Measurements from ENCODE around the gene GSTT4.

Gene GSTT4

GRCh38 chr22:24033731-24034130, 28.5 kb upstream of the GSTT4 start:
- TF ChIP-seq YY1 (IDR thresholded peaks at IDR 0.05; ENCODE audit: insufficient read depth, insufficient read length) (no peak), SUZ12 (IDR thresholded peaks at IDR 0.05; ENCODE audit: extremely low read depth, insufficient read depth, insufficient read length) (no peak), ZNF274 (IDR thresholded peaks at IDR 0.05; ENCODE audit: low read depth, low read length) (no peak)
- H3K4me1 ChIP-seq (ENCODE audit: insufficient read depth, insufficient read length) = no peaks in the 10 kb centered on the region
- no peaks in the 10 kb centered on the region for H3K27me3 ChIP-seq (ENCODE audit: insufficient read depth, insufficient read length)
- no peak overlapping the region for H3K9ac ChIP-seq (ENCODE audit: insufficient read length, low read depth)
- DNase-seq (ENCODE audit: low read depth, low spot score) = no peak
- H3K9me3 ChIP-seq (ENCODE audit: insufficient read depth, low read length) = no peaks in the 10 kb centered on the region
- no peak overlapping the region for H3K4me3 ChIP-seq (ENCODE audit: insufficient read length, low read depth)
- peaks cover 32% of the 10 kb centered on the region for H3K36me3 ChIP-seq (ENCODE audit: insufficient read depth, insufficient read length, low read length)

- DNase-seq (ENCODE audit: low read depth, low spot score) = no peak
- no peaks in the 10 kb centered on the region for H3K27me3 ChIP-seq (ENCODE audit: insufficient read depth, insufficient read length)
- TF ChIP-seq SUZ12 (IDR thresholded peaks at IDR 0.05; ENCODE audit: extremely low read depth, insufficient read depth, insufficient read length) (no peak), ZNF274 (IDR thresholded peaks at IDR 0.05; ENCODE audit: low read depth, low read length) (no peak), YY1 (IDR thresholded peaks at IDR 0.05; ENCODE audit: insufficient read depth, insufficient read length) (no peak)
These were observed 25.0 kb upstream of the GSTT4 start for GRCh38 chr22:24030186-24030702.

GRCh38 chr22:24029304-24029703, 24.1 kb upstream of the GSTT4 start:
- Histone ChIP-seq H3K36me3 (ENCODE audit: insufficient read depth, insufficient read length, low read length) (peaks cover 3% of the 10 kb centered on the region), H3K4me3 (ENCODE audit: insufficient read length, low read depth) (no peak overlapping the region), H3K9ac (ENCODE audit: insufficient read length, low read depth) (no peak overlapping the region), H3K9me3 (ENCODE audit: insufficient read depth, low read length) (no peaks in the 10 kb centered on the region), H3K4me1 (ENCODE audit: insufficient read depth, insufficient read length) (no peaks in the 10 kb centered on the region), H3K27me3 (ENCODE audit: insufficient read depth, insufficient read length) (no peaks in the 10 kb centered on the region)
- no peak for TF ChIP-seq SUZ12 (IDR thresholded peaks at IDR 0.05; ENCODE audit: extremely low read depth, insufficient read depth, insufficient read length)
- no peak for TF ChIP-seq ZNF274 (IDR thresholded peaks at IDR 0.05; ENCODE audit: low read depth, low read length)
- no peak for TF ChIP-seq YY1 (IDR thresholded peaks at IDR 0.05; ENCODE audit: insufficient read depth, insufficient read length)
- no peak for DNase-seq (ENCODE audit: low read depth, low spot score)

More at GRCh38 chr22:24030186-24030702, 25.0 kb upstream of the GSTT4 start:
- Histone ChIP-seq H3K36me3 (ENCODE audit: insufficient read depth, insufficient read length, low read length) (peaks cover 5% of the 10 kb centered on the region), H3K4me3 (ENCODE audit: insufficient read length, low read depth) (no peak overlapping the region), H3K4me1 (ENCODE audit: insufficient read depth, insufficient read length) (no peaks in the 10 kb centered on the region), H3K9ac (ENCODE audit: insufficient read length, low read depth) (no peak overlapping the region), H3K9me3 (ENCODE audit: insufficient read depth, low read length) (no peaks in the 10 kb centered on the region)

- Histone ChIP-seq H3K4me3 (ENCODE audit: insufficient read length, low read depth) (no peak overlapping the region), H3K9me3 (ENCODE audit: insufficient read depth, low read length) (no peaks in the 10 kb centered on the region), H3K27me3 (ENCODE audit: insufficient read depth, insufficient read length) (no peaks in the 10 kb centered on the region), H3K9ac (ENCODE audit: insufficient read length, low read depth) (no peak overlapping the region), H3K4me1 (ENCODE audit: insufficient read depth, insufficient read length) (no peaks in the 10 kb centered on the region), H3K36me3 (ENCODE audit: insufficient read depth, insufficient read length, low read length) (peaks cover 3% of the 10 kb centered on the region)
- DNase-seq (ENCODE audit: low read depth, low spot score) = no peak
- TF ChIP-seq ZNF274 (IDR thresholded peaks at IDR 0.05; ENCODE audit: low read depth, low read length) = no peak
These were observed 23.3 kb upstream of the GSTT4 start for GRCh38 chr22:24028533-24028932.

DNA sequence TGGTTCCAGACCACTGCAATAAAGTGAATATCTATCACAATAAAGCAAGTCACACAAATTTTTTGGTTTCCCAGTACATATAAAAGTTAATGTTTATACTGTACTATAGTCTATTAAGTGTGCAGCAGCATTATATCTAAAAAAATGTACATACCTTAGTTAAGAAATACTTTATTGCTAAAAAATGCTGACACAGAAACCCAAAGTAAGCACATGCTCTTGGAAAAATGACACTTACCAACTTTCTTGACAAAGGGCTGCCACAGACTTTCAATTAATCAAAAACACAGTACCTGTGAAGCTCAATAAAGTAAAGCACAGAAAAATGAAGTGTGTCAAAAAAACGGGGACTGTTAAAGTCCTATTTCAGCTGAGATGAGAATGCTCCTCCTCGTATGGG, 22.7 kb upstream of the GSTT4 start:
- Histone ChIP-seq H3K4me1 (ENCODE audit: insufficient read depth, insufficient read length) (no peaks in the 10 kb centered on the region), H3K9me3 (ENCODE audit: insufficient read depth, low read length) (no peaks in the 10 kb centered on the region)

GRCh38 chr22:24027389-24027975, 22.2 kb upstream of the GSTT4 start:
- Histone ChIP-seq H3K4me1 (ENCODE audit: insufficient read depth, insufficient read length) (no peaks in the 10 kb centered on the region), H3K36me3 (ENCODE audit: insufficient read depth, insufficient read length, low read length) (peaks cover 3% of the 10 kb centered on the region), H3K9ac (ENCODE audit: insufficient read length, low read depth) (no peak overlapping the region), H3K27me3 (ENCODE audit: insufficient read depth, insufficient read length) (no peaks in the 10 kb centered on the region), H3K4me3 (ENCODE audit: insufficient read length, low read depth) (no peak overlapping the region), H3K9me3 (ENCODE audit: insufficient read depth, low read length) (no peaks in the 10 kb centered on the region)
- TF ChIP-seq ZNF274 (IDR thresholded peaks at IDR 0.05; ENCODE audit: low read depth, low read length) (no peak), SUZ12 (IDR thresholded peaks at IDR 0.05; ENCODE audit: extremely low read depth, insufficient read depth, insufficient read length) (no peak), YY1 (IDR thresholded peaks at IDR 0.05; ENCODE audit: insufficient read depth, insufficient read length) (no peak)
- DNase-seq (ENCODE audit: low read depth, low spot score) = no peak

More for the DNA sequence above, 22.7 kb upstream of the GSTT4 start:
- Histone ChIP-seq H3K27me3 (ENCODE audit: insufficient read depth, insufficient read length) (no peaks in the 10 kb centered on the region), H3K4me3 (ENCODE audit: insufficient read length, low read depth) (no peak overlapping the region), H3K9ac (ENCODE audit: insufficient read length, low read depth) (no peak overlapping the region), H3K36me3 (ENCODE audit: insufficient read depth, insufficient read length, low read length) (peaks cover 3% of the 10 kb centered on the region)
- DNase-seq (ENCODE audit: low read depth, low spot score) = no peak
- TF ChIP-seq YY1 (IDR thresholded peaks at IDR 0.05; ENCODE audit: insufficient read depth, insufficient read length) (no peak), SUZ12 (IDR thresholded peaks at IDR 0.05; ENCODE audit: extremely low read depth, insufficient read depth, insufficient read length) (no peak), ZNF274 (IDR thresholded peaks at IDR 0.05; ENCODE audit: low read depth, low read length) (no peak)

GRCh38 chr22:24026733-24027132, 21.5 kb upstream of the GSTT4 start:
- H3K9me3 ChIP-seq (ENCODE audit: insufficient read depth, low read length) = no peaks in the 10 kb centered on the region
- H3K27me3 ChIP-seq (ENCODE audit: insufficient read depth, insufficient read length) = no peaks in the 10 kb centered on the region
- no peak for DNase-seq (ENCODE audit: low read depth, low spot score)
- H3K4me3 ChIP-seq (ENCODE audit: insufficient read length, low read depth) = no peak overlapping the region
- no peak overlapping the region for H3K9ac ChIP-seq (ENCODE audit: insufficient read length, low read depth)
- H3K36me3 ChIP-seq (ENCODE audit: insufficient read depth, insufficient read length, low read length) = peaks cover 3% of the 10 kb centered on the region
- TF ChIP-seq SUZ12 (IDR thresholded peaks at IDR 0.05; ENCODE audit: extremely low read depth, insufficient read depth, insufficient read length) (no peak), YY1 (IDR thresholded peaks at IDR 0.05; ENCODE audit: insufficient read depth, insufficient read length) (no peak), ZNF274 (IDR thresholded peaks at IDR 0.05; ENCODE audit: low read depth, low read length) (no peak)
- H3K4me1 ChIP-seq (ENCODE audit: insufficient read depth, insufficient read length) = no peaks in the 10 kb centered on the region

Data from NT2/D1 (cell line).